ACC112 (cell line): ENCODE results near the gene ZFYVE21.

Source experiments
- H2AFZ ChIP-seq: fragments of 200-600 bp; sonication (generic); one replicate; pipeline ENCODE4 v1.6.0; 2017; ENCODE audit warnings: antibody characterized with exemption, low read length; ENCODE audit not compliant: unreplicated experiment
- H3K27ac ChIP-seq: fragments of 200-600 bp; sonication (generic); 2 replicates; pipeline ENCODE4 v1.5.1; 2014; ENCODE audit warnings: low read depth, mild to moderate bottlenecking, antibody characterized with exemption, low read length, moderate library complexity
- H3K27me3 ChIP-seq: fragments of 200-600 bp; sonication (generic); 2 replicates; pipeline ENCODE4 v1.6.1; 2014; ENCODE audit warnings: mild to moderate bottlenecking, antibody characterized with exemption, low read length, moderate library complexity, mixed read lengths; ENCODE audit not compliant: insufficient read depth
- H3K36me3 ChIP-seq: fragments of 200-600 bp; sonication (generic); 2 replicates; pipeline ENCODE4 v1.6.1; 2016; ENCODE audit warnings: mild to moderate bottlenecking, antibody characterized with exemption, low read length, moderate library complexity, mixed read lengths; ENCODE audit not compliant: insufficient read depth
- H3K4me1 ChIP-seq: fragments of 200-600 bp; sonication (generic); one replicate; pipeline ENCODE4 v1.6.1; 2016; ENCODE audit warnings: low read length, mixed read lengths; ENCODE audit not compliant: insufficient read depth, unreplicated experiment, control insufficient read depth
- H3K4me3 ChIP-seq: fragments of 200-600 bp; sonication (generic); 2 replicates; pipeline ENCODE4 v1.5.1; 2014; ENCODE audit warnings: mild to moderate bottlenecking, low read depth, low read length
- H3K79me2 ChIP-seq: fragments of 200-600 bp; sonication (generic); one replicate; pipeline ENCODE4 v1.6.0; 2016; ENCODE audit warnings: low read length; ENCODE audit not compliant: control insufficient read depth, unreplicated experiment, insufficient read depth

ZFYVE21 gene

GRCh38 chr14:103726474-103726873 is 10.9 kb downstream of the ZFYVE21 start:
- H2AFZ ChIP-seq, result no peak overlapping the region
- no peak overlapping the region for H3K27ac ChIP-seq
- H3K79me2 ChIP-seq, result peaks cover 27% of the 10 kb centered on the region
- H3K27me3 ChIP-seq, result no peaks in the 10 kb centered on the region
- H3K36me3 ChIP-seq, result no peaks in the 10 kb centered on the region
- no peak overlapping the region for H3K4me3 ChIP-seq
- peaks cover 9% of the 10 kb centered on the region for H3K4me1 ChIP-seq

DNA sequence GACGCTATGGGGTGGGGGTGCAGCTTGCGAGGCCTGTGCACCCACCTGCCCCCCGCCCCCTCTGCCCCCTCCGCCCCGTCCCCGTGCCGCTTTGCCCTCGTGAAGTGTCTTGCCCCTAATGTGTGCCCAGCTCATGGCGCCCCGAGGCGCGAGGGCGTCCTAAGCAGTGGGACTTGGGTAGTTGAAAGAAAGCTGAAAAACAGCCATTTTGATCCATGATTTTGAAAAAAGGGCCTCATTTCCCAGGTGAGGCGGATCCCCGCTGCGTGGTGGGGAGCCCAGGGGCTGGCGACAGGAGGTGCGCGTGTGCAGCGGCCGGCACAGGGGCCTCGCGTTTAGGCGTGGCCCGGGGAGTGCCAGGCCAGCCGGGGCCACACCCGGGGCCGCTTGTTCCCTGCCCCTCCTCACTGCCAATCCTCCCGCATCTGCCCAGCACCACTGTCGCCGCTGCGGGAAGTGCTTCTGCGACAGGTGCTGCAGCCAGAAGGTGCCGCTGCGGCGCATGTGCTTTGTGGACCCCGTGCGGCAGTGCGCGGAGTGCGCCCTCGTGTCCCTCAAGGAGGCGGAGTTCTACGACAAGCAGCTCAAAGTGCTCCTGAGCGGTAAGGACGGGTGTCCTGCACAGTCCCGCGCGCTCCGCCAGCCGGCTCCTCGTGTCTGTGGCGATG is 11.8 kb downstream of the ZFYVE21 start:
- H3K4me3 ChIP-seq, result no peak overlapping the region
- H3K36me3 ChIP-seq, result no peaks in the 10 kb centered on the region
- H3K27me3 ChIP-seq, result no peaks in the 10 kb centered on the region
- no peak overlapping the region for H3K27ac ChIP-seq
- peaks cover 5% of the 10 kb centered on the region for H3K4me1 ChIP-seq
- no peak overlapping the region for H2AFZ ChIP-seq
- H3K79me2 ChIP-seq, result peaks cover 23% of the 10 kb centered on the region

- Histone ChIP-seq H3K36me3 (no peaks in the 10 kb centered on the region), H3K4me1 (peaks cover 1% of the 10 kb centered on the region), H2AFZ (no peak overlapping the region), H3K79me2 (peaks cover 19% of the 10 kb centered on the region), H3K27me3 (no peaks in the 10 kb centered on the region), H3K4me3 (no peak overlapping the region), H3K27ac (no peak overlapping the region)
Observed at GRCh38 chr14:103728141-103728540, 12.5 kb downstream of the ZFYVE21 start.

DNA sequence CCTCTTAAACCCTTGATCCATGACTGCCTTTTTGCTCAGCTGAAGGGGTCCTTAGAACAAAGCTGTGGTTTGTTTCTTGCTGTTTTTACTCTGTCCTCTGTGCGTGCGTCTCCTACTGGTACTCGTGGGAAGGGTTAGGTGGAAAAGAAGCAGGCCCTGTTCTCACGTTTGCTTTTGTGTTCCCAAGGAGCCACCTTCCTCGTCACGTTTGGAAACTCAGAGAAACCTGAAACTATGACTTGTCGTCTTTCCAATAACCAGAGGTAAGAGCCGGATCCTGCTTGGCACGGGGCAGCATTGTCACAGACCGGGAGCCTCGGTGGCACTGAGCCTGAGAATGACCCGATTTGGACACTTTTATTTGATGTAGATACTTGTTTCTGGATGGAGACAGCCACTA is 13.1 kb downstream of the ZFYVE21 start:
- H3K4me1 ChIP-seq, result no peaks in the 10 kb centered on the region
- peaks cover 13% of the 10 kb centered on the region for H3K79me2 ChIP-seq
- H3K4me3 ChIP-seq, result no peak overlapping the region
- H3K36me3 ChIP-seq, result no peaks in the 10 kb centered on the region
- no peak overlapping the region for H2AFZ ChIP-seq
- no peaks in the 10 kb centered on the region for H3K27me3 ChIP-seq
- H3K27ac ChIP-seq, result no peak overlapping the region

- Histone ChIP-seq H3K27me3 (no peaks in the 10 kb centered on the region), H2AFZ (no peak overlapping the region), H3K4me3 (no peak overlapping the region), H3K36me3 (no peaks in the 10 kb centered on the region), H3K27ac (no peak overlapping the region), H3K4me1 (no peaks in the 10 kb centered on the region), H3K79me2 (peaks cover 7% of the 10 kb centered on the region)
Observed at GRCh38 chr14:103729496-103730448, 14.2 kb downstream of the ZFYVE21 start.

GRCh38 chr14:103730490-103731035 is 15.0 kb downstream of the ZFYVE21 start:
- no peaks in the 10 kb centered on the region for H3K27me3 ChIP-seq
- H3K4me1 ChIP-seq, result no peaks in the 10 kb centered on the region
- H3K79me2 ChIP-seq, result peaks cover 4% of the 10 kb centered on the region
- no peak overlapping the region for H3K27ac ChIP-seq
- H2AFZ ChIP-seq, result no peak overlapping the region
- no peaks in the 10 kb centered on the region for H3K36me3 ChIP-seq
- no peak overlapping the region for H3K4me3 ChIP-seq

DNA sequence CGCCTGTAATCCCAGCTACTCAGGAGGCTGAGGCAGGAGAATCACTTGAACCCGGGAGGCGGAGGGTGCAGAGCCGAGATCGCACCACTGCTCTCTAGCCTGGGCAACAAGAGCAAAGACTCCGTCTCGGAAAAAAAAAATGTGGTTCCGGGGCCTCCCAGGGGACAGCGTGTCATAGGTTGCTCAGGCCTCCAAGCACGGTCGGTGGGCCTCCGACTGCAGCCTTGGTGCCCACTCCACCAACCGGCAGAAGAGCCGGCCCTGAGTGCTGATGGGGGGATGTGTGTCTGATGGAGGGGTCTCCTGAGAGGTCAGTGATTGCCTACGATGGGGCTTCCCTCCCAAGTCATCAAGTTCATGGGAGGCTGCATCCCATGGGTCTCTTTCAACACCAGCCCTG is 15.9 kb downstream of the ZFYVE21 start:
- Histone ChIP-seq H3K4me1 (no peaks in the 10 kb centered on the region), H3K27ac (no peak overlapping the region), H3K4me3 (no peak overlapping the region), H3K27me3 (no peaks in the 10 kb centered on the region), H2AFZ (no peak overlapping the region), H3K36me3 (no peaks in the 10 kb centered on the region), H3K79me2 (no peaks in the 10 kb centered on the region)

DNA sequence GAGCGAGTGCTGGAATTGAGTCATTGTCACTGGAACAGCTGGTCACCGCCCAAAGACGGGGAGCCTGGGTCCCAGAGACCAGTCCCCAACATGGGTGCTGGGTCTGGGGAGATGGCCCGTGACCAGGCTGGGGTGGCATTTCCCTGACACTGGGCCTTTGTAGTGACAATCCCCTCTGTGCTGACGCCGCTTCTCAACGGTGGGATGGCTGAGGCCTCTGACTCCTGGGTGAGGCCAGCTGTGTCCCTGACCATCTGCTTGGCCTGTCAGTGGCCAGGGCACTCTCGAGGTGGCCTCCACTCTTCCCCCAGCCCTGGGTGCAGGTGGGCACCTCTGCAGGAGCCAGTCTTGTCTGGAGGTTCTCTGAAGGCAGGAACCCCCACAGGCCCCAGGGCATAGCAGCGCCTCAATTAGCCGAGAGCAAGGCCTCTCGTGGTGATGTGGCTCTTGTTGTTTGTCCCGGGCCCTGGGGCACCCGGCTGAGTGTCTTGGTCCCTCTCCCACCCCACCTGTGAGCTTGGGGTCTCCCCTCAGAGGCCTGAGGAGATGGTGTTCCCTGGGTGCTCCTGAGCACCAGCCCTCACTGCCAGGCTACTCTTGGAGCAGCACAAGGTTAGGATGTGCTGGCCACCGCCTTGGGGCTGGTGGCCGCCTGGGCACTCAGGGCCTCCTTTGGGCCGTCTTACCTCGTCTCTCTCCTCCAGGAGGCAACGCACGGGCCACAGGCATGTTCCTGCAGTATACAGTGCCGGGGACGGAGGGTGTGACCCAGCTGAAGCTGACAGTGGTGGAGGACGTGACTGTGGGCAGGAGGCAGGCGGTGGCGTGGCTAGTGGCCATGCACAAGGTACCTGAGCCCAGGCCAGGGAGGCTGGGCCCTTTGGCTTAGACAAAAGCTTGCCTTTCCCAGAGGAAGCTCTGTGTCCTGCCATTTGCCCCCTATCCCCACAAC is 16.6 kb downstream of the ZFYVE21 start:
- no peaks in the 10 kb centered on the region for H3K79me2 ChIP-seq
- no peak overlapping the region for H3K27ac ChIP-seq
- no peaks in the 10 kb centered on the region for H3K4me1 ChIP-seq
- H2AFZ ChIP-seq, result no peak overlapping the region
- H3K4me3 ChIP-seq, result no peak overlapping the region
- H3K27me3 ChIP-seq, result no peaks in the 10 kb centered on the region
- H3K36me3 ChIP-seq, result no peaks in the 10 kb centered on the region

DNA sequence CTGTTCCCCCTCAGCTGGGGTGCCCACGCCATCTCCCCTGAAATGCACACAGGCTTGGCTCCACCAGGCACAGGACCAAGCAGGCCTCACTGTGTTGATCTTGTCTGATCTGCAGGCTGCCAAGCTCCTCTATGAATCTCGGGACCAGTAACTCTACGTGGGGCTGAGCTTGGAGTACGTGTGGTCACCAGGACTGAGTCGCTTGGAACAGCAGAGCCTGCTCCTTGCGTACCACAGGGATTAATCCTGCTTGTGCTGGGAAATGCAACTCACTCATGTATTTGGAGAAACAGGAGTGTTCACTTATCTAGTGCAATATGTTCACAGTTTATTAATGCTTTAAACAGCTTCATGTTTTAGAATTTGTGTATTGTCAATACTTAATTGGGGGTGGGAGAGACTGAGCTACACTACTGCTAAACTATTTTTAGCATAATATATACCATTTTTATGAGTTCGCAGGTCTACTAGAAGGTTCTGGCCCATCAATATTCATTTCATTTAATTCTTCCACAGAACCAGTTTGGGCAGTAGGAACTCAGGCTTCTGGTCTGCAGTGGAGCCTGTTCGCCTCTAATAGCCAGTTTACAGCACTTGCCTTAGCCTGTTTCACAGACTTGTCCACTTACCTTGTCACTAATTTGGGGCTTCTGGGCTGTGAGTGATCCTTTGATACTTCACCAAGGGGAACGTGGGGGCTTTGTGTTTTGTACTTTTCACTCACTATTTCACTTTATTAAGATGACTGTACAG is 17.4 kb downstream of the ZFYVE21 start:
- no peak overlapping the region for H3K27ac ChIP-seq

More for the DNA sequence above, 17.4 kb downstream of the ZFYVE21 start:
- Histone ChIP-seq H3K36me3 (no peaks in the 10 kb centered on the region), H2AFZ (no peak overlapping the region), H3K27me3 (no peaks in the 10 kb centered on the region), H3K4me1 (no peaks in the 10 kb centered on the region), H3K79me2 (no peaks in the 10 kb centered on the region), H3K4me3 (no peak overlapping the region)
